HFF-Myc (cell line): Measurements from ENCODE around the gene CYP24A1.

Experiments
- DNase-seq: peaks from one replicate; pipeline ENCODE4 v3.0.0-alpha.2; 2011; ENCODE audit warnings: low read depth; ENCODE audit errors: extremely low read depth
- H3K4me3 ChIP-seq: replicated peaks from 2 replicates; pipeline ENCODE4 v1.5.1; 2011; ENCODE audit warnings: low read depth, mild to moderate bottlenecking, control low read depth, low read length
- TF ChIP-seq, protein P1 (sequence below): IDR thresholded peaks from 2 replicates; pipeline ENCODE4 v1.5.1; 2012; ENCODE audit warnings: mild to moderate bottlenecking, low read depth, low read length, control low read depth; ENCODE audit errors: missing control alignments

The CYP24A1 gene

DNA sequence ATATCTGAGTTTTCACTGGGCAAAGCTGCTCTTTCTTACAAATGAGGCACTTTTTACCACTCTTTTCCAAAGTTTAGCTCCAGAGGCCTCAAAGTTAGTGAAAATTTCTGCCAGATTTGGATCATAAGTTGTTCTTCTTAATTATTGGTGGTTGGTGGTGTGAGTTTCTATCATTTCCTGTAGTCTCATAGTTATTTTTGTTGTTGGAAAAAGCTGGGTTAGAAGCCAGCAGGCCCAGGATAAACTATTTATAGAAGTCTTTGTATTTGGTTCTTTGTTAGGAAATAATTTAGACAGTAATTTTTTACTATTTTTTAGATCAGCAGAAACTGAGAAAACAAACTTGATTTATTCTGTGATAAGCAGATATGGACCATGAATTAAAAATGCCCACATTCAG is 44.7 kb upstream of the CYP24A1 start:
- no peak for DNase-seq
- no peak overlapping the region for H3K4me3 ChIP-seq
- TF ChIP-seq, protein P1, sequence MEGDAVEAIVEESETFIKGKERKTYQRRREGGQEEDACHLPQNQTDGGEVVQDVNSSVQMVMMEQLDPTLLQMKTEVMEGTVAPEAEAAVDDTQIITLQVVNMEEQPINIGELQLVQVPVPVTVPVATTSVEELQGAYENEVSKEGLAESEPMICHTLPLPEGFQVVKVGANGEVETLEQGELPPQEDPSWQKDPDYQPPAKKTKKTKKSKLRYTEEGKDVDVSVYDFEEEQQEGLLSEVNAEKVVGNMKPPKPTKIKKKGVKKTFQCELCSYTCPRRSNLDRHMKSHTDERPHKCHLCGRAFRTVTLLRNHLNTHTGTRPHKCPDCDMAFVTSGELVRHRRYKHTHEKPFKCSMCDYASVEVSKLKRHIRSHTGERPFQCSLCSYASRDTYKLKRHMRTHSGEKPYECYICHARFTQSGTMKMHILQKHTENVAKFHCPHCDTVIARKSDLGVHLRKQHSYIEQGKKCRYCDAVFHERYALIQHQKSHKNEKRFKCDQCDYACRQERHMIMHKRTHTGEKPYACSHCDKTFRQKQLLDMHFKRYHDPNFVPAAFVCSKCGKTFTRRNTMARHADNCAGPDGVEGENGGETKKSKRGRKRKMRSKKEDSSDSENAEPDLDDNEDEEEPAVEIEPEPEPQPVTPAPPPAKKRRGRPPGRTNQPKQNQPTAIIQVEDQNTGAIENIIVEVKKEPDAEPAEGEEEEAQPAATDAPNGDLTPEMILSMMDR, result no peak

DNA sequence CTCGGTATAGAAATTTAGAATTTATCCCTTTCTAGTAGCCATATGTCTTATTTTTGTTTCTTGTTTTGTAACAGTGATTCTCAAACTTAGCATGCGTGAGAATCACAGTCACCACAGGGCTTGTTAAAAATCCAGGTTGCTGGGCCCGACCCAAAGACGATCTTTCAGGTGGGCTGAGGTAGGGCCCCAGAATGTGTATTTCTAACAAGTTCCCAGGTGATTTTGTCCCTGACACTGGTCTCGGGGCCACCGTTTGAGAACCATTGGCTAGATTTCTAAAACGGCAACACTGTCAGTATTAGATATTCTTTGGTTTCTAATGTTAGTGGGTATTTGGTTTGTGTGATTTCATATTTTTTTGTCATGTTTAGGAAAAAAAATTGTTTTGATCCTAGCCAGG is 44.0 kb upstream of the CYP24A1 start:
- TF ChIP-seq, protein P1, result no peak
- DNase-seq, result no peak
- no peak overlapping the region for H3K4me3 ChIP-seq

DNA sequence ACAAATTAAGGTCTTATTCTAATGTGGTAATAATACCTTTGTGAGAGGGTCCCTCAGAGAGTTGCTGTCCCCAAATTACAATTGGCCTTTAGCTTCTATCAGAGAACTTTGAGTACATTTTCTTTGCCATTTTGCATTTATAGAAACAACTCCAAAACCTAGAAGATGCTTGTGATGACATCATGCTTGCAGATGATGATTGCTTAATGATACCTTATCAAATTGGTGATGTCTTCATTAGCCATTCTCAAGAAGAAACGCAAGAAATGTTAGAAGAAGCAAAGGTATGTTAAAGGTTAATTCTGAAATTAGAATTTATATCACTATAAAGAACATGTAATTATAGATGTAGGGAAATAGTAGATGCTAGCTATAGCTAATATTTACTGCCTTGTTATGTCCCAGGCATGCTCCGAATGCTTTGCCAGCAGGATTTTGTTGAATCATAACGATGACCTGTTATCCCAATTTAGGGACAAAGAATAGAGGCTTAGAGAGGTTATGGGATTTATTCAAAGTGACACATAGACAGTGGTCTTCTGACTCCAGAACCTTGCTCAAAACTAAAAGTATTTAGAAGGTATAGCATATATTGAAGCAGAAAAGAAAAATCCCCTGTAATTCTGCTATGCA is 41.5 kb upstream of the CYP24A1 start:
- TF ChIP-seq, protein P1, result no peak

DNA sequence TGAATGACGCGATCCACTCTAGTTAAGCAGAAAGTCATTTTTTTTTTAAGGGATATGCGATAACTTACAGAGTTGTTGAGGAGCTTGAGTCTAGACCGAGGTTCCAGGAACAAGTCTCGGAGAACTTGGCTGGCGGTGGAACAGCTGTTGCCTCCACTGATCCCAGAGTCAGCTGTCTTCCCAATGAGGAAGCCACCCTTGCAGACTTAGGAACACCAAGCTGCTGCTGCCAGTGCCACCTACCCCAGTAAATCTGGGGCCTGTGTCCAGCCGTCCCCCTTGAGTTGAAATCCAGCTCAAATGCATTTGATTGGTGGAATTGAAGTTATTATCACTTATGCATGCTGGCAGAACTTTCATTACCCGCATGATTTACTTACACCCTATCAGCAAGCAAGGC is 40.8 kb upstream of the CYP24A1 start:
- TF ChIP-seq, protein P1, result no peak
- no peak overlapping the region for H3K4me3 ChIP-seq
- DNase-seq, result no peak

More for the DNA sequence above, 41.5 kb upstream of the CYP24A1 start:
- DNase-seq, result no peak
- H3K4me3 ChIP-seq, result no peak overlapping the region

DNA sequence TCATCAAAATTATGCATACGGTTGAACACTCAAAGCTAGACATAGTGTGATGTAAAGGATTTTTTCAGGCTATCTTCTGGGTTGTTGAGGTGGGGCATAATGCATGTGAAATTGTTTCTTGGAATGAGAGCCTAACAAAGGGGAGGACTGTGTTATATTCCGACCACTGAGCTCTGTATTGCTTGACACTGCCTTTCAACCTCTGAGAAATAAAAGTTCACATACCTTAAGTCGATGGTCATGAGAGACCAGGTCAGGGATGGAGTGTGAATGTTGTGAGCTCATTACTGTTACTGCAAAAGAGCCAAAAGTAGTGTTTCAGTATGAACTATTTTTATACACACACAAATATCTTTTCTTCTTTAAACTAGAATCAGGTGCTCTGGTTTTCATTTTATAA is 39.1 kb upstream of the CYP24A1 start:
- no peak overlapping the region for H3K4me3 ChIP-seq
- TF ChIP-seq, protein P1, result no peak
- no peak for DNase-seq

DNA sequence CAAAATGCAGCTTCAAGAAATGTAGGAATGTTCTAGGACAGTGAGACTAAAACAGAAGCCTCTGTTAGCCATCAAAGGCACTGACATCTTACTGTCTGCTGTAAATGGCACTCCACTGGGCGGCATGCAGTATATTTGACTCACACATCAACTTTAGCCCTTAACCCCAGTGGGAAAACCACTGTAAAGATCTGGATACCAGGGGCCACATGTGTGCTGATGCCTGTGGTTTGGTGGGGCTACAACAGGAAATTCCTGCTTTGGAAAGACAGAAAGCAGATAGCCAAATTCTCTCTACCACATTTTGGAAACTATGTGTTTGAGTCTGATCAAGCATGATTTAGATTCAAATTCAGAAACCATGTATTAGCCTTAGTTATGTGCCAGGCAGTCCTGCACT is 38.4 kb upstream of the CYP24A1 start:
- peak; percentile 56 for DNase-seq
- TF ChIP-seq, protein P1, result no peak
- H3K4me3 ChIP-seq, result no peak overlapping the region

DNA sequence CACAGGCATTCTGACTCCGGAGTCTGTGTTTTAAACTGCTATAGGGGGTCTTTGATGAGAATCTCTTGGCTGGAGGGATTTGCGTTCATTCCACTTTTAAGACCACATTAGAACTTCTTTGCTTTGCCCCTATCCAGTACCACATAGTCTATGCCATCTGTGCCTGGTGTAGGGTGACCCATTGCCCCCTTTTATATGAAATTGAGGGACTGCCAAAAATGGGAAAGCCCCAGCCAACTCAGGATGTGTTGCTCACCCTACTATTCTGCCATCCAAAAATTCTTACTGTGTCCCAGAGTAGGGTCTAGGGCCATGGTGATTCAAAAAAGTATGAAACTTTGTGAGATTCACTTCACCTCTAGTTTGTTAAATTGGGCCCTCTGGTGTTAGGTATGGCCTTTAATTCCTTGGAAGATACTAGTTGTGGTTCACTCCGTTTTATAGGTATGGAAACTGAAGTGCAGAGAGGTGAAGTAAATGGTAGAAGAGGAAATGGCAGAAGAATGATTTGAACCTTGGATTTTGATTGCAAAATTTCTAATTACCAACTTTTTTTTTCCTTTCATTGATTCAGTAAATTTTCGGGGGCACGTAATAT is 35.5 kb upstream of the CYP24A1 start:
- peak overlapping the region; percentile 94 for H3K4me3 ChIP-seq
- no peak for DNase-seq
- TF ChIP-seq, protein P1, result no peak
